Activated naive CD8-positive, alpha-beta T cell treated with anti-CD3 and anti-CD28 coated beads, Interleukin-2, amount 50 U/mL, for 24 hours (primary cell): Measurements from ENCODE around the gene THADA.

Experiments
- ATAC-seq: fragments of 150-1000 bp; cut with Tn5 transposase; one replicate; pipeline ENCODE4 v1.10.0; 2021
- DNase-seq: peaks from one replicate; pipeline ENCODE4 v3.0.0; 2021
- H3K27ac Mint-ChIP-seq: one replicate; pipeline ENCODE4 v1.8.0; 2021; ENCODE audit warnings: mild to moderate bottlenecking, mixed read lengths
- H3K27me3 Mint-ChIP-seq: one replicate; pipeline ENCODE4 v1.8.0; 2021; ENCODE audit warnings: mixed read lengths
- H3K36me3 Mint-ChIP-seq: one replicate; pipeline ENCODE4 v1.8.0; 2021; ENCODE audit warnings: low read depth, mixed read lengths
- H3K4me1 Mint-ChIP-seq: one replicate; pipeline ENCODE4 v1.8.0; 2021; ENCODE audit warnings: mixed read lengths
- H3K4me3 Mint-ChIP-seq: one replicate; pipeline ENCODE4 v1.8.0; 2021; ENCODE audit warnings: mild to moderate bottlenecking, moderate library complexity, mixed read lengths
- H3K9me3 Mint-ChIP-seq: one replicate; pipeline ENCODE4 v1.8.0; 2021; ENCODE audit warnings: mixed read lengths

Gene THADA

GRCh38 chr2:43346602-43347567 lies 249.0 kb downstream of the THADA start:
- Mint-ChIP-seq H3K4me3 (no peak overlapping the region), H3K4me1 (no peaks in the 10 kb centered on the region), H3K9me3 (no peaks in the 10 kb centered on the region), H3K27me3 (no peaks in the 10 kb centered on the region), H3K36me3 (peaks cover 4% of the 10 kb centered on the region), H3K27ac (no peak overlapping the region)
- no peak for ATAC-seq
- DNase-seq, result no peak

DNA sequence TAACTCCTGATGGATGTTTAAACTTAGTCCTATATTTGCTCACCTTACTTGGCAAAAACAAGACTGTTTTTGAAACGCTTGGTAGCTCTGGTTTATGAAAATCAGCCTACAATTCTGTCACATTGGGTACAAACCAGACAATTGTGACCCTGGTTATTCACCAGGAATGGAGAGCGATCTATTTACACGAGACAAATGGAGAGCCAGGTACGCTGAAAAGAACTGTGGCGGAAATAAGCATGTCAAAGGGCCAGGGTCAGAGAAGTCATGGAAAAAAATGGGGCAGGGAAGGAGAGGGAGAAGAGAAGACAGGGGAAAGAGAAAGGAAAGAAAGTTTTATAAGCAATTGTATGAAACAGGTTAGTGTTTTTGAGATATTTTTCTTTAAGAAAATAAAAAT lies 250.0 kb downstream of the THADA start:
- DNase-seq (no peak), ATAC-seq (no peak)
- H3K27ac Mint-ChIP-seq, result no peak overlapping the region
- H3K4me3 Mint-ChIP-seq, result no peak overlapping the region
- peaks cover 11% of the 10 kb centered on the region for H3K36me3 Mint-ChIP-seq
- H3K9me3 Mint-ChIP-seq, result no peaks in the 10 kb centered on the region
- H3K4me1 Mint-ChIP-seq, result no peaks in the 10 kb centered on the region
- no peaks in the 10 kb centered on the region for H3K27me3 Mint-ChIP-seq

- Mint-ChIP-seq H3K4me3 (no peak overlapping the region), H3K27ac (no peak overlapping the region), H3K4me1 (no peaks in the 10 kb centered on the region), H3K36me3 (peaks cover 14% of the 10 kb centered on the region), H3K27me3 (no peaks in the 10 kb centered on the region), H3K9me3 (no peaks in the 10 kb centered on the region)
- ATAC-seq (no peak), DNase-seq (no peak)
Observed at GRCh38 chr2:43345391-43345813, 250.4 kb downstream of the THADA start.

- DNase-seq, result no peak
- peaks cover 16% of the 10 kb centered on the region for H3K36me3 Mint-ChIP-seq
- no peaks in the 10 kb centered on the region for H3K4me1 Mint-ChIP-seq
- no peaks in the 10 kb centered on the region for H3K9me3 Mint-ChIP-seq
- no peak overlapping the region for H3K27ac Mint-ChIP-seq
- H3K4me3 Mint-ChIP-seq, result no peak overlapping the region
- no peak for ATAC-seq
- H3K27me3 Mint-ChIP-seq, result no peaks in the 10 kb centered on the region
Observed at GRCh38 chr2:43344868-43345373, 250.9 kb downstream of the THADA start.

DNA sequence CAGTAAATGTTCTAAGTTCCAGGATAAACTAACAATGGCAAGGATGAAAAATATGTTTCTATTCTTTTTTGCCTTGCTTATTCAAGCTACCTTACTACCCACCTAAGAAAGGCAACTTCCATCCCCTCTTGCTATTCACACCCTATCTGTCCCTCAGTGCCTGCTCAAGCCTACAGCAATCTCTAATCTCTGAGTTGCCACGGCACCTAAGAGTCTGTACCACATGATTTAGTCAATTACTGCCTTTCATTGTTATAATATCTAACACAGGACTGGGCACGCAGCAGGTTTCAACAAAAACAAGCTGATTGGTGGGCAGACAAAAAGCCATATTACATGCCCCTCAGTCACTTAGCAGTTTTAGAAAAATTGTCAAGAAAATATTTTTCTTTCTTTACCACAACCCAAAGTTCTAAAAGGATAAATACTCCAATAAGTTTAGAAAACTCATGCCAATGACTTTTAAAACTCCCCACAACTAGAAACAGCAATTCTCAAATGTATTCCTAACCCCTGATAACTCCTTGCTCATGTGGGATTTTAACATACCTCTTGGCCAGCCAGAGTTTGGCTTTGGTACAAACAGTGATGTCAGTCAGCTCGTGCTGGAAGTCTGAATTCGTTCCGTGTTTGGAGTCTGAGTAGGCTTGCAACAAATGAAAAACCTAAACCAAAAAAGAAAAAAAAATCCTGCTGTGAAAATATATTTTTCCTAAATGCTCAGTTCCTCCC lies 252.1 kb downstream of the THADA start:
- Mint-ChIP-seq H3K36me3 (peaks cover 19% of the 10 kb centered on the region), H3K9me3 (no peaks in the 10 kb centered on the region), H3K4me3 (no peak overlapping the region), H3K27ac (no peak overlapping the region), H3K27me3 (no peaks in the 10 kb centered on the region), H3K4me1 (no peaks in the 10 kb centered on the region)
- DNase-seq, result no peak
- no peak for ATAC-seq

GRCh38 chr2:43341959-43342757 lies 253.7 kb downstream of the THADA start:
- no peak for DNase-seq
- Mint-ChIP-seq H3K27me3 (no peaks in the 10 kb centered on the region), H3K27ac (no peak overlapping the region), H3K4me3 (no peak overlapping the region), H3K4me1 (peaks cover 3% of the 10 kb centered on the region), H3K36me3 (peaks cover 25% of the 10 kb centered on the region), H3K9me3 (no peaks in the 10 kb centered on the region)
- no peak for ATAC-seq

- Mint-ChIP-seq H3K4me1 (peaks cover 7% of the 10 kb centered on the region), H3K36me3 (peaks cover 28% of the 10 kb centered on the region), H3K27me3 (no peaks in the 10 kb centered on the region), H3K9me3 (no peaks in the 10 kb centered on the region), H3K27ac (no peak overlapping the region), H3K4me3 (no peak overlapping the region)
- DNase-seq, result no peak
- ATAC-seq, result no peak
Observed at GRCh38 chr2:43340945-43341356, 254.9 kb downstream of the THADA start.

- H3K4me1 Mint-ChIP-seq, result peaks cover 7% of the 10 kb centered on the region
- H3K4me3 Mint-ChIP-seq, result no peak overlapping the region
- ATAC-seq, result no peak
- no peaks in the 10 kb centered on the region for H3K27me3 Mint-ChIP-seq
- peaks cover 31% of the 10 kb centered on the region for H3K36me3 Mint-ChIP-seq
- H3K27ac Mint-ChIP-seq, result no peak overlapping the region
- no peaks in the 10 kb centered on the region for H3K9me3 Mint-ChIP-seq
- DNase-seq, result no peak
Observed at GRCh38 chr2:43340066-43340465, 255.8 kb downstream of the THADA start.

- Mint-ChIP-seq H3K27ac (no peak overlapping the region), H3K4me1 (peaks cover 7% of the 10 kb centered on the region), H3K27me3 (no peaks in the 10 kb centered on the region), H3K36me3 (peaks cover 18% of the 10 kb centered on the region), H3K4me3 (no peak overlapping the region), H3K9me3 (no peaks in the 10 kb centered on the region)
- ATAC-seq (no peak), DNase-seq (no peak)
Observed at GRCh38 chr2:43333656-43334144, 262.1 kb downstream of the THADA start.

DNA sequence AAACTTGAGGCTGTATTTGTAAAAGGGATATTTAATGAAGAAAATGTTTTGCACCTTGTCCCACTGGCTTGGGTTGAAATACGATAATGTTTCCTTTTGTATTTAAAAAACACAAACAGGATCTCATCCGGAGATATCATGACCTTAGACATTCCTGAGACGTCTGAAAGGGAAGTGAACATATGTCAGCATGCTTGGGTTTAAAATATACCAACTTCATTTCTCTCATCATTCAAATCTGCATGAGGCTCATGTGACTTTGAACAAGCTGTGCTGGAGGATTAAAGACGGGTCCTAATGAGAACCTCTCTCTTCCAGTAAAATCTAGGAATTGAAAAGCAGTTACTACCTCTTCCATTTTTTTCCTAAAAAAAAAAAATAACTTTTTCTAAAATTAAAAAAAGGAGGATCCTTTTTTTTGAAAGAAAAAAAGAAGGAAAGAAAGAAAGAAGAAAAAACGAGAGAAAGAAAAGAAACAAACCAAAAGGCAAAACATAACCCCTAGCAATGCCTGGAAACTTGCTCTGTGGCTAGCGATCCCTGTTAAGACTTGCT lies 262.7 kb downstream of the THADA start:
- DNase-seq (no peak), ATAC-seq (no peak)
- Mint-ChIP-seq H3K27me3 (no peaks in the 10 kb centered on the region), H3K36me3 (peaks cover 12% of the 10 kb centered on the region), H3K4me1 (peaks cover 4% of the 10 kb centered on the region), H3K4me3 (no peak overlapping the region), H3K27ac (no peak overlapping the region), H3K9me3 (no peaks in the 10 kb centered on the region)

DNA sequence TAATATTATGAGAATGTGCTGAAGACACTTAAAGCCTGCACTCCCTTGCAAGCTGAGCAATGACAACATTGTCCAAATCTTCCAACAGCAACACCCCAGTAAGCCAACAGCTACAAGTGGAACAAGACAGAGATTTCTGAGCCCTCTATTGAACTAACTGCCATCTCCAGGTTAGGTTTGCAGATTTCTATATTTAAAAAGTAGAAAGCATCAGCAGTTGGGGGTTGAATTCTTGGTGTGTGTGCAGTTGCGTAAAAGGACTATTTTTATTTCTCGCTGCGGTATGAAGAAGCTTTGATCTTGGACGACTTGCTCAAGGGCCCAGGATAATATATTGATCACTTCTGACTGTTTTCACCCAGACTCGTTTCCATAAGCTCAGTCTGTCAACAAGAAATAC lies 263.2 kb downstream of the THADA start:
- Mint-ChIP-seq H3K9me3 (no peaks in the 10 kb centered on the region), H3K36me3 (peaks cover 12% of the 10 kb centered on the region), H3K4me1 (peaks cover 4% of the 10 kb centered on the region), H3K27me3 (no peaks in the 10 kb centered on the region), H3K27ac (no peak overlapping the region), H3K4me3 (no peak overlapping the region)
- DNase-seq (no peak), ATAC-seq (no peak)

- no peak for DNase-seq
- Mint-ChIP-seq H3K4me3 (no peak overlapping the region), H3K27me3 (no peaks in the 10 kb centered on the region), H3K36me3 (peaks cover 10% of the 10 kb centered on the region), H3K27ac (no peak overlapping the region), H3K4me1 (peaks cover 1% of the 10 kb centered on the region), H3K9me3 (no peaks in the 10 kb centered on the region)
- no peak for ATAC-seq
Observed at GRCh38 chr2:43331422-43331821, 264.4 kb downstream of the THADA start.

- Mint-ChIP-seq H3K4me3 (no peak overlapping the region), H3K27ac (no peak overlapping the region), H3K9me3 (no peaks in the 10 kb centered on the region), H3K36me3 (peaks cover 13% of the 10 kb centered on the region), H3K27me3 (no peaks in the 10 kb centered on the region), H3K4me1 (no peaks in the 10 kb centered on the region)
- DNase-seq, result no peak
- no peak for ATAC-seq
Observed at GRCh38 chr2:43329637-43330036, 266.2 kb downstream of the THADA start.

DNA sequence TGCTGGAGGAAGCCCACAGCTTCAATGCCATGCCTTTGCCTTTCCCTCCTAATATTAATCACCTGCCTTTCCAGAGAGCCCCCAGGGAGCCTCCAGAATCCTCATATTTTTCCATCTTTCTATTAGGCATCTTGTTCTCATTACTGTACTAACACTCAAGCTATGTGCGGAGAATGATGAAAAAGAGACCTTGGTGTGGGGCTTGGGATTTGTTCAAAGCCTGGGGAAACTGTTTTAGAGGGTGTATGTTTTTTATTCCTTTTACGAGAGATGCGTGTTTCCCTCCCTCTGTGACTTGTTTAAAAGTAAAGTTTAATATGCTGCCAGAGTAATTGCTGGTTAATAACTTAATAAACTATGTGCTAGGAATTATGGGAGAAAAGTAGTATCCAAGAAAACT lies 267.0 kb downstream of the THADA start:
- Mint-ChIP-seq H3K27ac (no peak overlapping the region), H3K4me1 (no peaks in the 10 kb centered on the region)

More for the DNA sequence above, 267.0 kb downstream of the THADA start:
- Mint-ChIP-seq H3K27me3 (no peaks in the 10 kb centered on the region), H3K36me3 (peaks cover 14% of the 10 kb centered on the region), H3K4me3 (no peak overlapping the region), H3K9me3 (no peaks in the 10 kb centered on the region)
- ATAC-seq, result no peak
- no peak for DNase-seq
